Measurements from ENCODE around the gene TNFAIP3.

The TNFAIP3 gene

GRCh38 chr6:137927777-137928218 lies 60.7 kb downstream of the TNFAIP3 start:
- DNase-seq, result no peak

- DNase-seq, result peak; percentile 27
These were observed 61.2 kb downstream of the TNFAIP3 start for GRCh38 chr6:137928286-137928685.

- DNase-seq, result no peak
These were observed 64.9 kb downstream of the TNFAIP3 start for GRCh38 chr6:137931849-137932465.
